GM21529 (cell line): ENCODE results near the gene GLI2.

Experiments
- ATAC-seq: cut with Tn5 transposase; IDR thresholded peaks from one replicate; pipeline ENCODE4 v1.9.1; 2021; ENCODE audit not compliant: unreplicated experiment

The GLI2 gene

DNA sequence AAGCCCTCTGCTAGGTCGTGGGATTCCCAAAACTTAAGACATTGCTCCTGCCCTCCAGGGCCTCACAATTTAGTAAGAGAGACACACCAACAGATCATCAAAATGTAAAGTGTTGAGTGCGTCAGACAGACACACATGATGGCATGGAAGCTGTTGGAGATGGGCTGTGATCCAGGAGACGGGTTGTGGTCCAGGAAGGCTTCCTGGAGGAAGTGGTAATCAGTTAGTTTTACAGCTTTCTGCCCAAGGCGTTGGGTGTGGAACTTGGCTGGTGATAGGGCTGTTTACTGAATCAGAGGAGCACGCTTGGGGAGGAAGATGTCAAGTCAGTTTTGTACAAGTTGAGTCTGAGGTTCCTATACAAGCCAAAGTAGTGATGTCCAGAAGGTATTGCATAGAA is 24.0 kb upstream of the GLI2 start:
- ATAC-seq: no peak

DNA sequence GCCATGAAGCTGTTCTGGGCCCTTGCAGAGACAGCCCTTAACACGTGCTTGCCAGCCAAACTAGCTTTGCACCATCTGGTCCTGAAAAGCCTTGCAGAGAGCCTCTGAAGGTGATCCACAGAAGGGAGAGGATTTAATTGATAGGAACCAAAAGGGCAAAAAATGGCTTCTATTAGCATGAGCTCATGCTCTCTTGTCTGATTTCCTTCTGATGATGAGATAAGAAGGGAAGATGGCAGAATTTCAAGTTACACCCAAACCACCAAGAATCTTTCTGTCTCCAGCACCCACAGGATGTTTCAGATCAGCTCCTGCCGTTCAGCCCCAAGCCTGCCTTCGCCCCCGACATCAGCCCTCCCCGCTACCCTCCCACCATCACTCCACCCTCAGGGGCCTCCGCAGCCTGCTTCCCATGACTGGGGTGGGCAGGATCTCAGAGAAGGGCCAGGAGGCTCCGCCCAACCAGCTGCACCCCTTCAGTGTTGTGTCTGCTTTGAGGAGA is 23.4 kb upstream of the GLI2 start:
- no peak for ATAC-seq

DNA sequence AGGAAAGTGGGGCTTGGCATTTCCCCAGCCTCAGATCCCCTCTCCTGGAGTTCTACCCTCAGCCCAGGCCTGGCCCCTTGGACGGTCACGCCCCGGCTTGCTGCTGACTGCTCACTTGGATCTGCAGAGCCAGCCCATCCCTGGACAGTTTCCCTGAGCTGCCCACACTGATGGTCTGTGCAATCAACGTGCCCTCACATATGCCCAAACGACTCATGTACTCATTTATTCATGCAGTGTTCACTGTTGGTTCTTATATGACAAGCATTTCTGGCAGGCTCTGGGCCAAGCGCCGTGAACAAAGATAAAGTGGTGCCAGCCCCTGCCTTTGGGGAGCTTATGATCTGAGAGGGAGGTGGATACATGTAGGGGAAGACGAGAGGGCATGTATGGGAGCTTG is 20.3 kb upstream of the GLI2 start:
- no peak for ATAC-seq

DNA sequence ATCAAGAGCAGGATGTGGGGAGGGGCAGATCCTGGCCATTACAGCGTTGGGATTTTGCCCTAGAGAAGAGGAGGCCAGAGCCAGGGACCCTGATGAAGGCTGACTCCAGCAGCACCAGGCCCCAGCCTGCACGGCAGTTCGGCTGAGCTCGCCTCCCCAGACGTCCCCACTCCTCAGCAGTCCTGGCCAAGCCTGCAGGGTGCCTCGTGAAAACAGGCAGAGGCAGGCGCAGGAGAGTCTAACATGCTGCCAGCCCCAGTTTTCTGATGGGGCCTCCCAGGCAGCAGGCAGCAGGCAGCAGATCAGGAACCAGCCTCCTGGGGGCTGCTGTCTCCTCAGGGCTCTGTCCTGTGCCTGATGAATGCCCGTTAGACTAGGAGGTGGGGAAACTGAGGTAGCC is 19.7 kb upstream of the GLI2 start:
- no peak for ATAC-seq

DNA sequence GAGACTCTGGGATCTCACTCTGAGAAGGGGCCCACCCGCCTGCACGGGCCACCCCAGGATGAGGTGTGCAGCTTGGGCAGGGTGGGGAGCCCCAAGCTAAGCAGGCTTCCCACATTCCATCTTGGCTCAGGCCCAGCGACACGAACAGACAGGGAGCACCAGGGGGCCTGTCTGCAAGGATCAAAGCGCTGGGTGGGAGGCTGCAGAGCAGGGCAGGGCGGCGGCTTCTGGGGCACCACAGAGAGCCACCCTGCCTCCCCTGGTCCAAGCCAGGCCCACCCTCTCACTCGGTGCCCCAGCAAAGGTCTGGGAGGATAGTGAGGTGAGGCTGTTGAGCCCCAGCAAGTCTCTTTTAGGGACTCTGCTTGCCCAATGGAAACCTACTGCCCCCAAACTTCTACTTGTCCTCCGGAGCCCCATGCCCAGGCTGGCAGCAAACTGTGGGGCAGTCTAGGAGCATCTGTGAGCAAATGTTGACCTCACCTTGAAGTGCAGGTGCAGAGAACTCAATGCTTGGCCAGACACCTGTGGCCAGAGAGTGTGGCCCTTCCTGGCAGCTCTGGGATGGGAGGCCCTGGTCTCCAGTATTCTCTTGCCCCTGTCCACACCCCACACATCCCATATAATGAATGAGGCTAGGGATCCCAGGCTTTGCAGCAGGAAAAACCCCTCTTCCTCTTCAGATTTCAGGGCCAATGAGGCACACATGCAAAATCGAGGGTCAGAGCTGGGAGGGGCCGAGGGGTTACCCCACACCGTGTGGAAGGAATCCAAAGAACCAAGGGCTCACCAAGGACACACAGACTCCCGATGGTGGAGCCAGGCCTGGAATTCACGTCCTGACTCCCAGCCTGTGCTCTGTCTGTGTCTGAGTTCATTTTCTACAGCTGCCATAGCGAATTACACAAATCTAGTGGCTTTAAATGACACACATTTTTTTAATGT is 18.8 kb upstream of the GLI2 start:
- ATAC-seq: no peak

DNA sequence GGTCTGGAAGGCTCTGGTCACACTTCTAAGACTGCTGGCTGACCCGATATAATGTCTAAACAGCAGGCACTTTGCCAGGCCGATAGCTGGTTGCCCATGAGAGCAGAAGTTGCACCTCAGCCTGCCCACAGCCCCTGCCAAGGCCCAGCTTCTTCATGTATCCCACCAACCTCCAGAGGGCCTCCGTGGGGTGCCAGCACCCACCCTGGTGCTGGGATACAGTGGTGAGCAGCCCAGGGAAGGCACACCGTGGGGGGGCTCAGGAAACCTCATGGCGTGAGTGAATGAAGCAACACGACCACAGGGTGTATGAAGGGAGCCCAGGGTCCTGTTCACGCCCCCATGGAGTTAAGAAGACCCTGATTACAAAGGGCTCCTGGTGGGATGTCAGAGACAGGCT is 16.2 kb upstream of the GLI2 start:
- ATAC-seq: no peak

DNA sequence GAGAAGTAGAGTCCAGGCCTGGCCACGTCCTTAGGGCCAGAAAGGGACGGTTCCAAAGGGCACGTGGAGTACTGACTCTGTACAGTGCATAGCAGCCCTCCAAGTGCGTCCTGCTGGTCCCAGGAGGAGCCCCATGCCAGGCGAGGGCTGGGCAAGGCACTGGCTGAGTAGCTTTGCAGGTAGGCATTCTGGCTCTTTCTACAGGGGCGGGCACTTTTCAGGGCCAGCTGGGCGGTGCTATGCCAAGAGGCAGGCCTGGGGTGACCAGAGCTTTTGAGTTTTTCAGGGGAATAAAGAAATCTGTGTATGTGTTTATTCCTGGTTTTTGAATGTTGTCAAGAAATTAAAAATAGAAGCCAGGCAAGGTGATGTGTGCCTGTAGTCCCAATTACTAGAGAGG is 15.4 kb upstream of the GLI2 start:
- ATAC-seq: no peak

DNA sequence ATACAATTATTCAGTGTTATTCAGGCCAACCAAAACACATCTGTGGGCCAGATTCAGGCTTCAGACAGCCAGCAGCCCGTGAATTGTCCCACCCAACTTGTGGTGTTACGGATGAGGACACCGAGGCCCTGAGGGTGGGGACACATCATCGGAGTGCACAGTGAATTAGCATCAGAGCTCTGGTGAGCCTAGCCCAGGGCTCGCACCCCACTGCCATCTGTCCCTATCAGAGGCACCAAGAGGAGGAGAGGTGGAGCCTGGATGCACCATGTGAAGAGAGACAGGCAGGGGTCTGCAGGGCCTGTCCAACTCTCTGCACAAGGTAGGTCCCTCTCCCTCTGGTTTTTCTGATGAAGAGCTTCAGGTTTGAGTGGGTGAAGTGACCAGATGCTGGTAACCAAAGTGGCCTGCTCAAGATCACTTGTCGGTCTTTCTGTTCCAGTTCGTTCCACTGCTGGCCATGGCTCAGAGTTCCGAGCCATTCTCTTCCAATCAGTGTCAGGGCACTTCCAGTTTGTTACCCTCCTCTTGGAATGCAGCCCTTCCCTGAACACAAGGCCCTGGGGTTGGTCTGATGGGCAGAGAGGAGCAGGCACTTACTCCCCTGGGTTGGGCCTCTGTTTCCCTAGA is 14.8 kb upstream of the GLI2 start:
- no peak for ATAC-seq

DNA sequence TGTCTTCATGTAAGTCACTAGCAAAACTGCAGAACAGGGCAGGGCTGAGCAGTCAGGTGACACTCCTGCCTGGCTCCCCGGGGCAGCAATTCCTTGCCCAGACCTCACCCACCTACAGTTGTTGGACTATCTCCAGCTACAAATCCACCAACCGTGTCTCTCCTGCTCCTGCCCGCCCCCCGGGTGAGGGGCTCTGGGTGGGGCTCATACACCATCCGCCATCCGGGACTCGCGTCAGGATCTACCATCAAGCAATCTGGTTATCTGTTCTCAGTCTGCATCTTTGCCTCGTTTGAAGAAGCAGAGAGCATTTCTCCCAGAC is 13.5 kb upstream of the GLI2 start:
- no peak for ATAC-seq

DNA sequence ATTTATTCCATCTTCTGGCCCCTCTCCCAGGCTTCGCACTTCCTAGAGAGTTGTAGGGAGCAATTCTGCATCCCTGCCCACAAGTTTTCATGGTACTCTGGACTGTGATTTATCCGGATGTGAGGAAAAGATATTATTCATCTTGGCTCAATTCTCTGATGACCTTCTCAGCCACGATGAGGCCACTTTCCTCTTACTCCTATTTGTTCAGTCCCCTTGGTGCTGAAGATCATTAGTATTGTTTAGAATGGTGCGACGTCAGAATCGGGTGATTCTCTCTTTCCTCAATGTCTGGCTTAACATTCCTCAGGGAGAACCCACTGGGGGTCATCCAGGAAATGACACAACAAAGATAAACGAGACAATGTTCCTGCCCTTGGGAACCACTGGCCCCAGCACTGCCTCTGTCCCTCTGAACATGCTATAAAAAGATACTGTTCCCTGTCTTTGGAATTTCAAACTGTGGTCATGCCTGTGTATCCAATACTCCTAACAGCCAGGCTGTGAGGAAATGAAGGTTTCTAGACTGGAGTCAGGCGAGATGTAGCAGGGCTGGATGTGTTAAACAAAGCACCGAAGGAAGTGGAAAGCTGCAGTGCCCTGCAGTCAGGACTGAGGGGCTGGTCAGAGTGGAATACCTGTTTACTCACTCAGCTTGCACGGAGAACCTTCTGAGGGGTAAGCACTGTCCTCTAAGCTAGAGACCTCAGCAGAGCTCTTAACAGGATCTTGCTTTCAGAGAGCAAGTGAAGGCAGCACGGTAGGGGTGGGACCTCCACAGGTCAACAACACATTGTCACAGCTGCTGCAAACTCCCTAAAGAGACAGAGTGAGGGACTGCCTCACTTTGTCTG is 12.9 kb upstream of the GLI2 start:
- ATAC-seq: no peak

DNA sequence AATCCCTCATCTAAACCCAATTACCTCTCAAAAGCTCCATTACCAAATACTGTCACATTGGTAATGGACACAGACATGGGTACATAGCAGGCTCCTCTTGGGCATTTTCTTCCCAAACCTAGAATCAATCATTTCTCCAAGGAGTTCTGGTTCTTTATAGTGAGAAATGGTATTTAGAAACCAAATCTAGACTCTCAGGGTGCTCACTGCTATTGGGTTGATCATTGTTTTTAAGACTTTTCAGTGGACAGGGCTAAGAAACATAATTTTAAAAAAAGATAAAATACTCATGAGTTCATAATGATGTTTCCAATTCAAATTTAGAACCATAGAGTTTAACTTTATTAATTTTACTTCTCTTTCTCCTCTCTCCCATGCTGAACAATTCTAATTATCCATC is 9.4 kb upstream of the GLI2 start:
- no peak for ATAC-seq

DNA sequence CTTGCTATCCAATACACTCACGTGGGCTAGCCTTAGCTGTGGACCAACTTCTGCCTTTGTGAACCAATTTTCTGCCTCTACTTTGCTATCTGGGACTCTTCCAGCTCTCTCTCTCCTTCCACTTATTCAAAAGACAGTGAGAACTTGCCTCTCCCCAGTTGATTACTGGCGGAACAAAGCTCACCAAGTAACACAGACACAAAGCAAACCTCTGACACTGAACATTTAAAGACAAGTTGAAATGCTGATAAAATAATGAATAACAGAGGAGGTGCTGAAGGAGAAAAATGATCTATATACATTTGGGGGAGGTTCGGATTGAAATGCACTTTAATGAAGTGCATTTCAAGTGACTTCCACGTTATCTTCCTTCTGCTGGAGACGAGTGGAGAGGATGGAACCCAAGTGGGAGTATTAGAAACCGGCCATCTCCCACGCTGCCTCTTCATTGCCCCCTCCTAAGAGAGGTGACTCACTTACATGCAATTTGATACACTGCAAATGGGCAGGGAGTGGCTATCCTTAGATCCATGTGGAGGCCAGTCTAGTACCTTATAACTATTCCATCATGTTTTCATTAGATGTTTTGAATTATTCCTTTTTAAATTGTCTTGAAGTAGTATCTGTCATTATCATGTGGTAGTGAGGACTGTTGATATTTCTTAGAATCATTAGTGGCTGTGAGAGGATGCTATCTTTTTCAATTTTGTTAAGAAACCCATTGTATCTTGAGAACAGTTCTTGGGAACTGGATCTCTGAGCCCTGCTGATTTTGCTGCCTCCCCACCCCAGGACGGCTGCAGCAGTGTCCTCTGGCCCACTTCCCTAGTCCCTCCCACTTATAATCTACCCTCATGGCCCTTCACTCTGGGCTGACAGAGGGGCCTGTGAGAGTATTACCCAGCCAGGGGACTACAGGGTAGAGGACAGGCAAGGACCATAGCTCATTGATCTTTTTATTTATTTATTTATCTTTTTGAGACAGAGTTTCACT is 6.0 kb upstream of the GLI2 start:
- no peak for ATAC-seq

DNA sequence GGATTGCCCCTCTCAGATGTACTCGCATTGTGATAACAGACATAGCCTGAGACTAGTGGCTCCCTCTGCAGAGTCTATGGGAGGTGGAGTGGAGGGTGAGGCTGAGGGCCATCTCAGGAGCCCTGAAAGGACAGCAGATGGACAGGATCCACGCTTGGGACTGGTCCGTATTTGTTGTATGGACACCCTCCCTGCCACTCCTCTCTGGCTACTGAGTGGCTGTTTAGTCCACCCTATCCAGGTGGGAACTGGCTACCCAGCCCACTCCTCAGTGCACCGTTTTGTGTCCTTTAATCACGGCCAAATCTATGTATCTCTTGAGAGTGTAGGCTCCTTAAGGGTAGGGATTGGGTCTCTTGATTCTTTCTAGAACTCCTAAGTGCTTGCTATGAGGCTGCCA is 4.5 kb upstream of the GLI2 start:
- no peak for ATAC-seq

DNA sequence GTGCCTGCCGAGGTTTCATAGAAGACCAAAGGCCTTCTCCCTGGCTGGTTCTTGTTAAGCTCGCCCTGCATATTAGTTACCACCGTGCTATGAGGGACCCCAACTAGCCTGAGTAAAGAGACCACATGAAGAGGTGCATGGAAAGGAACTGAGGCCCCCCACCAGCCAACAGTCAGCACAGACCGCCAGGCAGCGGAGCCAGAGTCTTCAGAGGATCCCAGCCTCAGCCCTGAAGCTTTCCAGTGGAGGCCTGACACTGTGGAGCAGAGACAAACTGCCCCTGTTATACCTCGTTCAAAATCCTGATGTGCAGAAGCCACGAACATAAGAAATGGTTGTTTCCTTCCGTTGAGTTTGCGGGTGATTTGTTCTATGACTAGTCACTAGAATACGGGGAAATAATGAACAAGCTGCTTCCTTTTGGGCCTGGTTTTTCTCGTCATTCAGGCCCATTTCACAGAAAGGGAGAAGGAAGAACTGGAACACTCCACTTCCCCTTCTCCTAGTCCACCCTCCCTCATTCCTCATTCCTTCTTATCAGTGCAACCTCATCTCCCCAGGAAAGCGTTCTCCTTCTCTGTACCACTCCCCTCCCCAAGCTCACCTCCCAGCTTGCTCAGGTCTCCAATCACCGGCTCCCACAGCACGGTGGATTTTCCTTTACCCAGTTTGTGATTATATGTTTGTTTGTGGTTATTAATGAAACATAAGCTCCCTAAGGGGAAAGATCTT is 3.0 kb upstream of the GLI2 start:
- ATAC-seq: no peak

DNA sequence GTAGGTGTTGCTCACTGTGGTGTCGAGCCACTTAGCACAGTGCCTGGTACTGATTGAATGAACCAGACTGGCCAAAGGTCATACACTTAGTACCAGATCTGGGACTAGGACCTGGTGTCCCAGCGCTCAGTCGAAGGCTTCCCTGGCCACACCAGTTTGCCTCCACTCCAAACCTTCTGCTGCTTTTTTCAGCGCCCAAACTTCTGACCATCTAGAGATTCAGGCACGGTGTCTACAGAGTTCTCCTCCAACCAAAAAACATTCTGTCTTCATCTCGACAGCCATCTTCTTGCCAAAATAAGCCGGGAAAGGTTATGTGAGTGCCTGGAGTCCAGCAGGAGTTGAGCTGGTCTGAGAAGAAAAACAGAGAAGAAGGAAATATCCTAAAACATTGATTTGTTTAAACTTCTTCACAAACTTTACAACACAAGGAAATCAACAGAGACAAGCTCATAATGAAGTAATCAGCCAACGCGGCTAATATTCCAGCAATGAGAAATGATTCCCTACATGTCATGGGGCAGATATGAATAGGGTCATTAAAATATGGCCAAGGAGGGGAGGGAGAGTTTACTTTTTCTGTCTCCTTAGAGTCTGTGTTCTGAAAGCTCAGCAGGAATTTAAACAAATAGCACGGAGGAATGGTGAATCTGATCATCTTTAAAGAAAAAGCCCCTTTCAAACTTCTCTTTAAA is 2.3 kb upstream of the GLI2 start:
- no peak for ATAC-seq

DNA sequence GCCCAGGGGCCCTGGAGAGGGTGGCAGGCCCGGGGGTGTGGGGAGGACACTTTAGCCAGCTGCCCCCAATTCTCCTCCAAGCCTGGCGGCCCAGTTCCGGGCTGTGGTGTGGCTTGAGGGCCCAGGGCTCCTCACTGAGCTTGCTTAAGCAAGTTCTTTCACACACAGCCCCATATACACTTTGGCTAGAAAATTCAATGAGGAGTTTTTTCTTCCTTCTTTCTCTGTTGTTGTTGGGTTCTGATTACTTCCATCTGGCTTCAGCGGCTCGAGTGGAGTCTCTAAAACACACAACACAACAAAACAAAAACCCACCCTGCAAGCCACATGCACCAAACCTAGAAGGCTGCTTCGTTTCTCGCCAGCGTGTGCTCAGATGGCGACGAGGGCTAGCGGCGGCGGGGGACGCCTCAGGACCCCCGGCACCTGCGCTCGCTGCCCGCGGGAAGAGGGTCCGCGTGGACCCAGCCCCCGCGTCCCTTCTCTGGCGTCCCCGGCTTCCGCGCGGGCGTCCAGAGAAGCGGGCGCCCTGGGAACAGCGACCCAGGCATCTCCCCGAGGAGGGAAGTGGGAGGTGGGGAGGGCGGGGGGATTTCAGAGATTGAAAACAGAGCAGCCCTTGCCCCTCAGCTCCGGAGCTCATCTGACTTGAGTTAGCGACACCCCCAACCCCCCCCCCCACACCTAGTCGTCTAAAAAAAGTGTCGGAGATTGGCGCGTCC is 577 bp upstream of the GLI2 start:
- ATAC-seq: no peak

DNA sequence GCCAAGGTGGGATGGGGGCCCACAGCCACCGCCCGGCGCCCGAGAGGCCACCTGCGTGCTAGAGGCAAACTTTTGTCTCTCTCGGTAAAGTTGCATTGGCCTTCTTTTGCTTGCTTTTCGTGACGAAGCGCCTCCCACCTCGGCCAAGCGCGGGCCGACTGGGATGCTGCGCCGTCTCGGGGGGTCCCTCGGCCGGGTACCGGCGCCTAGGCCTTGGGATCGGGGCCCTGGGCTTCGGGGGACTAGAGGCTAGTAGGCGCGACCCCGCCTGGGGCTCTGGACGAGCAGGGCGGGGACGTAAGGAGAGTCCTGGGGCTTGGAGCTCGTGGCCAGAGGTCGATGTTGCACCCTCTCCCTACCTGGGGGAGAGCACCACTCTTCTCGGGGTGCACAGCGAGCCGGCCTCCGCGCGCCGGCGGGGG is 545 bp downstream of the GLI2 start:
- ATAC-seq: no peak

DNA sequence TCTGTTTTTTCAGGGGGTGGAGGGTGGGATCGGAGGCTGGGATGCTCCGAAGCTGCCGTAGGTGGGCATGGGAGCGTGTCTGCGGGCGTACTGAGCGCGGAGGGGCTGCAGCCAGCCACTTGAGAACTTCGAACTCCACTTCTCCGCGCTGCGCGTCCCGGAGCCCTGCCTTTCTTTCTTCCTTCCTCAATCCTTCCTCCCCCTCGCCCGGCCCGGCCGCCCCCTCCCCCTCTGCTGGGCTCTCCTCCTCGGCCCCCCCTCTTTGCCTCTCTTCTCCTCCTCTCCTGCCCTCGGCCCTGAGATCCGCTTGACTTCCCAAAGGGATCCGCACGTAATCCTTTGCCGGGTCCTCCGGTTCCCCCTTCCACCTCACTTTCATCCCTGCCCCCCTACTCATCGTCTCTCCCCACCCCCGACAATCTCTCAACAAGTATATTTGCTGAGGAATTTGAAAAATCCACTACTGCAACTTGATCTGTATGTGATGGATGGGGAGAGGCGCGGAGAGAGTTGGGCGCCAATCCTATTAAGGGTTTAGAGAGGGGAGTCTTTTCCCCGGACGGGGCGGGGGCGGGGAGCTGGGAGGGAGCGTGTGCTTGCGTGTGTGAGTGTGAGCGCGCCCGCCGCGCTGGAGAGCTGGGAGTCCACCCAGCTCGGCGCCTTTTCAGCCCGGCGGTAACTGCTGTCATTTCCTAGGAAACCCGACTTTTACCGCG is 1.1 kb downstream of the GLI2 start:
- ATAC-seq: no peak
